ENCODE results near the gene ZCCHC9.

DNA sequence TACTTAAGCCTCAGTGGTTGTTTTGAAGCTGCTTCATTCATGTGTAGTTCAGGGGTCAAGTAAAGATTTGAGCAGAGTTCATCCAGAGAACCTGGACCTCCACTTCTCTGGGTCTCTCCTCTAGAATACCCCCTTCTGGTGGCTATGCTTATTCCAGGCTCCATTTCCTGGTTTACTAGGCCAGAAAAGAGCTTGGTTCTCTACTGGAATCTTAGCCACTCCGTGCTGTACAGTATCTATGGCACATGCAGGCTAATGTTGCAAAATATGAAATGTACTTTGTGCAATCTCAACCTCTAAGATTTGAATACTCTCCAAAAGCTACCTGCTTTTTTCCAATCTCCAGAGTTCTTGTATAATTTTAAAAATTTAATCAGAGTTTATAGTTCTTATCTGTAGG lies 17.4 kb upstream of the ZCCHC9 start:
- TF ChIP-seq EZH2 (IDR thresholded peaks at IDR 0.05; ENCODE audit: borderline replicate concordance, low read depth, low read length, poor library complexity, severe bottlenecking) = no peak
- TF ChIP-seq, protein P1, sequence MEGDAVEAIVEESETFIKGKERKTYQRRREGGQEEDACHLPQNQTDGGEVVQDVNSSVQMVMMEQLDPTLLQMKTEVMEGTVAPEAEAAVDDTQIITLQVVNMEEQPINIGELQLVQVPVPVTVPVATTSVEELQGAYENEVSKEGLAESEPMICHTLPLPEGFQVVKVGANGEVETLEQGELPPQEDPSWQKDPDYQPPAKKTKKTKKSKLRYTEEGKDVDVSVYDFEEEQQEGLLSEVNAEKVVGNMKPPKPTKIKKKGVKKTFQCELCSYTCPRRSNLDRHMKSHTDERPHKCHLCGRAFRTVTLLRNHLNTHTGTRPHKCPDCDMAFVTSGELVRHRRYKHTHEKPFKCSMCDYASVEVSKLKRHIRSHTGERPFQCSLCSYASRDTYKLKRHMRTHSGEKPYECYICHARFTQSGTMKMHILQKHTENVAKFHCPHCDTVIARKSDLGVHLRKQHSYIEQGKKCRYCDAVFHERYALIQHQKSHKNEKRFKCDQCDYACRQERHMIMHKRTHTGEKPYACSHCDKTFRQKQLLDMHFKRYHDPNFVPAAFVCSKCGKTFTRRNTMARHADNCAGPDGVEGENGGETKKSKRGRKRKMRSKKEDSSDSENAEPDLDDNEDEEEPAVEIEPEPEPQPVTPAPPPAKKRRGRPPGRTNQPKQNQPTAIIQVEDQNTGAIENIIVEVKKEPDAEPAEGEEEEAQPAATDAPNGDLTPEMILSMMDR (conservative IDR thresholded peaks at IDR 0.05; ENCODE audit: low read depth, low read length) = no peak
